NT2/D1 (cell line): ENCODE measurements around the gene RHOF.

Experiments used
- DNase-seq: peaks from one replicate; pipeline ENCODE4 v3.0.0-alpha.2; 2011; ENCODE audit warnings: low read depth, low spot score
- H3K27me3 ChIP-seq: 2 replicates; pipeline ENCODE4 v1.6.0; 2011; ENCODE audit warnings: mild to moderate bottlenecking; ENCODE audit not compliant: insufficient read length, insufficient read depth
- H3K36me3 ChIP-seq: 2 replicates; pipeline ENCODE4 v1.6.1; 2011; ENCODE audit warnings: mild to moderate bottlenecking, low read length, mixed read lengths; ENCODE audit not compliant: insufficient read depth, insufficient read length
- H3K4me1 ChIP-seq: 2 replicates; pipeline ENCODE4 v1.5.1; 2011; ENCODE audit not compliant: insufficient read depth, insufficient read length
- H3K4me3 ChIP-seq: 2 replicates; pipeline ENCODE4 v1.5.1; 2011; ENCODE audit warnings: low read depth; ENCODE audit not compliant: insufficient read length
- H3K9ac ChIP-seq: 2 replicates; pipeline ENCODE4 v1.6.0; 2011; ENCODE audit warnings: low read depth; ENCODE audit not compliant: insufficient read length
- H3K9me3 ChIP-seq: 2 replicates; pipeline ENCODE4 v1.5.1; 2011; ENCODE audit warnings: mild to moderate bottlenecking, low read length; ENCODE audit not compliant: insufficient read depth
- SUZ12 ChIP-seq: IDR thresholded peaks from 2 replicates; pipeline ENCODE4 v1.6.1; 2011; ENCODE audit not compliant: insufficient read length, insufficient read depth; ENCODE audit errors: extremely low read depth
- YY1 ChIP-seq: IDR thresholded peaks from 2 replicates; pipeline ENCODE4 v1.6.1; 2011; ENCODE audit not compliant: insufficient read length, insufficient read depth
- ZNF274 ChIP-seq: IDR thresholded peaks from 2 replicates; pipeline ENCODE4 v1.6.1; 2011; ENCODE audit warnings: mild to moderate bottlenecking, low read depth, low read length

RHOF gene

DNA sequence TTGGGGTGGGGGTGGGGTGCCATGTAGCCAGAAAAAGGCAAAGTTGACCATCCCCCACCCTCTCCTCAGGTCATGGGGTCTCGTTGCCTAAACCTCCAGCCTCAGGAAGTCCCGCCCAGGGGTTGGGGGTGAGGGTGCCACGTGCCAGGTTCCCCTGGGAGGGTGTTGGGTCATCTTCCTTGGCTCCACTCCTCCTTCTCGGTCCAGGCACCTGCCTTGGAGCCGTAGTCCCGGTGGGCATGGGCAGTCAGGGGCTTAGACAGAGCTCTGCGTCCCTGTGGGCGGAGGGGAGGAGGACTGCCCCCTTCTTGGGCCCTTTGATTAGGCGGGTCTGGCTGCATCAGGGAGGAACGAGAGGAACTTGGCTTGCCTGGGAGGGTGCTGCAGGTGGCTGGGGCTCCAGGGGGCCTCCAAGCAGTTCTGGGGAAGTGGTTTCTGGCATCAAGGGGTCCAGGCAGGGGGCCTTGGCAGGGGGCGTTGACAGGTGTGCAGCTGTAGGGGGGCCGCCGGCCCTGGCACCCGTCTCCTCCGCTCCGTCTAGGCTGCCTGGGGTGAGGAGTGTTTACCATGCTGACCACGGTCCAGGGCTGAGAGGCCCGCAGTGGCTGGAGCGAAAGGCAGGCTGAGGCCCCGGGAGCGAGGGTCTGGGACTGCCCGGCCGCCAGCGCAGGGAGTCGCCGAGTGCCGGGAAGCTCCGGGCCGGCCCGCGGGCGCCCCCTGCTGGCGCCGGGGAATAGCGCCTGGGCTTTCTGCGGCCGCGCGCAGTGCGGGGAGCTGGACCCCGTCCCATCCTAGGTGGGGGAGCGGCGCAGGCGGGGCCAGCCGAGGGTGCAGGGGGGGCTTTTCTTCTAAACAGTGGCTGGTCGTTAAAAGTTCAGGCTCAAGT, 18.2 kb upstream of the RHOF start:
- no peak for DNase-seq
- Histone ChIP-seq H3K9ac (peak overlapping the region; percentile 93), H3K36me3 (peaks cover 89% of the 10 kb centered on the region), H3K4me3 (peak overlapping the region; percentile 93), H3K9me3 (no peaks in the 10 kb centered on the region), H3K4me1 (peaks cover 28% of the 10 kb centered on the region), H3K27me3 (no peaks in the 10 kb centered on the region)
- TF ChIP-seq ZNF274 (no peak), SUZ12 (no peak), YY1 (no peak)

DNA sequence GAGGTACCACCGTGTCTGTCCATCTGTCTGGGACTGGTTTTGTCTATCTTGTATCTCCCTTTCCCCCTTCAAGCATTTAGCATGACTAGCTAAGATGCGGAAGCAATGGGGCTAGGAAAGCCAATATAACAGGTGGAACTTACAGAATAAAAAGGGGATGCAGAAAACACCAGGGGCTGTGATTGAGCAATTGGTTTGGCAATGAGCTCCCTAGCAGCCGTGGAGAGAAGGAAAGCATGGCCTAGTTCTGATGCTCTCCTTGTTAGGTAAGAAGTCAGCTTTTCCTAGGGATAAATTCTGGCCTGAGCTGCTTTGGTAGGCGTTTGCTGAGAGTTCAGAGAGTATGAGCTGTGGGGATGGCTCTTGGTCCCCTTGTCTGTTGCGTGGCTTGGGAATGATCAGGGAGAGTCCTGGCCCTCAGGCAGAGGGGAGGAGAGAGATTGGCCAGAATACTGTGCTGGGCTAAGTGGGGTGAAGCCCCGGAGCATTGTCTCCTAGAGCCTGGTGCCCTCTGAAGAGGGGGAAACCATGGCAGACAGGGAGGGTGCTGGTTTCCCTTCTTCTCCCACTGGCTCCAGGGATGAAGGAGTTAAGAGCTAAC, 17.4 kb upstream of the RHOF start:
- Histone ChIP-seq H3K4me3 (peak overlapping the region; percentile 93), H3K9ac (peak overlapping the region; percentile 93), H3K27me3 (no peaks in the 10 kb centered on the region), H3K36me3 (peaks cover 89% of the 10 kb centered on the region), H3K4me1 (peaks cover 28% of the 10 kb centered on the region), H3K9me3 (no peaks in the 10 kb centered on the region)
- TF ChIP-seq SUZ12 = no peak
- no peak for TF ChIP-seq YY1
- no peak for TF ChIP-seq ZNF274
- DNase-seq = no peak

- TF ChIP-seq SUZ12 (no peak), ZNF274 (no peak), YY1 (no peak)
- DNase-seq = no peak
- H3K4me1 ChIP-seq = peaks cover 31% of the 10 kb centered on the region
- no peak overlapping the region for H3K4me3 ChIP-seq
- no peaks in the 10 kb centered on the region for H3K9me3 ChIP-seq
- peaks cover 86% of the 10 kb centered on the region for H3K36me3 ChIP-seq
- no peaks in the 10 kb centered on the region for H3K27me3 ChIP-seq
- H3K9ac ChIP-seq = peak overlapping the region; percentile 1
Measured at GRCh38 chr12:121810234-121810817, 16.8 kb upstream of the RHOF start.

DNA sequence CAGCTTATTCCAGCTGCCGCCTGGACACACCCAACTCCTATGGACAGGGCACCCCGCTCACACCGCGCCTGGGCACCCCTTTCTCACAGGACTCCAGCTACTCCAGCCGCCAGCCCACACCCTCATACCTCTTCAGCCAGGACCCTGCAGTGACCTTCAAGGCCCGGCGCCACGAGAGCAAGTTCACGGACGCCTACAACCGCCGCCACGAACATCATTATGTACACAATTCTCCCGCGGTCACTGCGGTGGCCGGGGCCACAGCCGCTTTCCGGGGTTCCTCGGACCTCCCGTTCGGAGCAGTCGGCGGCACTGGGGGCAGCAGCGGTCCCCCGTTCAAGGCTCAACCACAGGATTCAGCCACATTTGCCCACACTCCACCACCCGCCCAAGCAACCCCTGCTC, 16.2 kb upstream of the RHOF start:
- DNase-seq = no peak
- no peak for TF ChIP-seq SUZ12
- no peak for TF ChIP-seq ZNF274
- TF ChIP-seq YY1 = no peak
- Histone ChIP-seq H3K36me3 (peaks cover 80% of the 10 kb centered on the region), H3K4me1 (peaks cover 31% of the 10 kb centered on the region), H3K9ac (no peak overlapping the region), H3K9me3 (no peaks in the 10 kb centered on the region), H3K27me3 (no peaks in the 10 kb centered on the region), H3K4me3 (no peak overlapping the region)

DNA sequence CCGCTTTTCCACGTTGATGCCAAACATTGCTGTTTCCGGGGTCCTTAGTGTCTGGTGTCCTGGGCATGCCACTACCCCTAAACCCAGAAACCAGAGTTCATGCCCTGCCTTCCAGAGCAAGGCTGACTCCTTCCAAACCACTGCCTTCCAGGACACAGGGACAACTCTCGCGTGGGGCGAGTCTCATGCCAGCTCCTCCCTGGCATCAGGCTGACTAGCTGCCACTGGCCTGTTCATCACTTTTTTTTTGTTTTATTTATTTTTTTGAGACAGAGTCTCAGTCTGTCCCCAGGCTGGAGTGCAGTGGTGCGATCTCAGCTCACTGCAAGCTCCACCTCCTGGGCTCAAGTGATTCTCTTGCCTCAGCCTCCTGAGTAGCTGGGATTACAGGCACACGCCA, 15.1 kb upstream of the RHOF start:
- H3K4me1 ChIP-seq = peaks cover 31% of the 10 kb centered on the region
- no peak for DNase-seq
- H3K27me3 ChIP-seq = no peaks in the 10 kb centered on the region
- TF ChIP-seq YY1 (no peak), SUZ12 (no peak), ZNF274 (no peak)
- H3K36me3 ChIP-seq = peaks cover 71% of the 10 kb centered on the region
- H3K9ac ChIP-seq = no peak overlapping the region
- H3K4me3 ChIP-seq = no peak overlapping the region
- no peaks in the 10 kb centered on the region for H3K9me3 ChIP-seq

GRCh38 chr12:121807642-121808347, 14.3 kb upstream of the RHOF start:
- no peak for DNase-seq
- Histone ChIP-seq H3K4me1 (peaks cover 27% of the 10 kb centered on the region), H3K27me3 (no peaks in the 10 kb centered on the region), H3K9ac (no peak overlapping the region), H3K9me3 (no peaks in the 10 kb centered on the region), H3K4me3 (no peak overlapping the region), H3K36me3 (peaks cover 62% of the 10 kb centered on the region)
- no peak for TF ChIP-seq ZNF274
- no peak for TF ChIP-seq SUZ12
- TF ChIP-seq YY1 = no peak
